ENCODE measurements around the gene PLB1. TPM values are rescaled to one million over a fixed set of nuclear protein-coding genes. Genes with fewer than 3 reads are reported as not detected.

PLB1 gene
- polyA plus RNA-seq, 1 donor = 2.0 TPM

DNA sequence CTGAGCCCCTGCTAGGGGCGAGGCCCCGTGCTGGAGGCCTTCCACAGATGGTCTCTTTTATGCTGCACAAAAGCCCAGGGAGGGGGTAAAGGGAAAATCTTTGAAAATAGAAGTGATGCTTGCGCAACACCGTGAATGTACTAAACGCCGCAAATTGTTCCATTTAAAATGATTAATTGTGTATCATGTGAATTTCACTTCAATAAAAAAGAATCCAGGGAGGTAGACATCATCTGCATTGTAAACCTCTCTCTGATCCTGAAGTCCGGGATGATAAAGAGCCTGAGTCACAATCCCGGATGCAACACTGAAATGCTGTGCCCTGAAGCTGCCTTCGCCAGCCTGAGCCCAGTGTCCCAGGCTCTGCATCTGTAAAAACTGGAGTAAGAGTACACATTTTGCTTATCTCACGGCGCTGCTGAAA is 148.1 kb downstream of the PLB1 start:
- no peak for DNase-seq (ENCODE audit: low read depth)

DNA sequence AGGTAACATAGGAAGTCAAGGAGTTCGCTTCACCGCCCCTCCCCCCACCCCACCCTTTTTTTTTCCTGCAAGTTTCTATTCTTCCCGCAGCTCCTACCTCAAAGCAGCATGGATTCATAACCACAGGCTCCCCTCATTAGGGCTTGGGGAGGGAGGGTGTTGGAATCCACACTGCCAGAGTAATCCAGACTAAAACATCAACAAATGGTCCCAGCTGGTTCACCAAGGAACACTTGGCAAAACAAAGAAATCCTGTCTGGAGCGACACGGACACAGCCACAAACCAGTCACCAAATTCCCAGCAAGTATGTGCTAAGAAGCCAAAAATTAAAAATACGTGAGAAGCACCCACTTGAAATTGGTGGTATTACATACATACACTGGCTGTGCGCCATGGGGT is 148.9 kb downstream of the PLB1 start:
- no peak for DNase-seq (ENCODE audit: low read depth)

DNA sequence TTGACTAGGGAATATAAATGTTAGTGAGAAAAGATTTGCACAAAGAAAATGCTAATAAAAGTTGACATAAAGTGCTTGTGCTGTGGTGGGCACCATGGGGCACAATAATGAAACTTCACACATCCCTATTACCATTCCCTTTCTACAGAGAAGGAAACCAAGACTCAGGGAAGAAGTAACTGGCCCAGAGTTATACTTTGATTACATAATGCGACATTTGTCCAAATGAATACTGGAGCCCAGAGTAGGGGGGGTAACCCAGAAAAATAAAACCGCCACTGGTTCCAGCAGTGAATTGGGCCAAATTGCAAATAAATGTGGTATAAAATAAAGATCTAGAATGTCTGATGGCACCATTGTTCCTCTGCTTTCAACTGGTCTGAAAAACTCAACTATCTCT is 149.7 kb downstream of the PLB1 start:
- no peak for DNase-seq (ENCODE audit: low read depth)

DNA sequence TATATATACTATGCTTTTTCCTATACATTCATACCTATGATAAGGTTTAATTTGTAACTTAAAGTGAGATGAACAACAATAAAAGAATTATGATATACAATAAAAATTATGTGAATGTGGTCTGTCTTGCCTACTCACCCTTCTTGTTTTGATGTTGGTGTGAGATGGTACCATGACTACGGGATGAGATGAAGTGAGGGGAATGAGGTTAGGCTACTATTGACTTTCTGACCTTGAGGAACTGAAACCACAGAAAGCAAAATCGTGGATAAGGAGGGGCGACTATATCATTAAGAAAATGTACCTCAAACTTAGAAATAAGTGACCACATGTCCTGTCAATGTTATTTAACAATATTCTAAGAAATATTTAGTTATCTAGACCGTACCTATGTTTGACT is 151.8 kb downstream of the PLB1 start:
- no peak for DNase-seq (ENCODE audit: low read depth)

DNA sequence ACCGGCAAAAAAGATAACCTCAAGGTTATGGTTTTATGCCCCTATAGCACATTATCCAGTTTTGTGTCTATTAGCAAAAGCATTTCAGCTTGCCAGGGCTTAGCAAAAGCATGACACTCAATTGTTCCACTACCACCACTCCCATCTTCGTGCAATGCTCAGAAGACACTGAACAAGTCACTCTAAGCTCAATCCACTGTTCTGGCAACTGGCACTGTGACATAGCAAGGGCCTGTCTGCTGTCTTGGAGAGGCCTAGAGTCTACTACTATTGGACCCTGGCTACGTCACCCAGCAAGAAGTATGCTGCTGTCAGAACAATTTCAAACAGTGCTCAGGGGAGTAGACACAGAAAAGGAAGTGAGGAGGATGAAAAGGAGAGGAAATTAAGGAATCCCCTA is 152.3 kb downstream of the PLB1 start:
- no peak for DNase-seq (ENCODE audit: low read depth)

DNA sequence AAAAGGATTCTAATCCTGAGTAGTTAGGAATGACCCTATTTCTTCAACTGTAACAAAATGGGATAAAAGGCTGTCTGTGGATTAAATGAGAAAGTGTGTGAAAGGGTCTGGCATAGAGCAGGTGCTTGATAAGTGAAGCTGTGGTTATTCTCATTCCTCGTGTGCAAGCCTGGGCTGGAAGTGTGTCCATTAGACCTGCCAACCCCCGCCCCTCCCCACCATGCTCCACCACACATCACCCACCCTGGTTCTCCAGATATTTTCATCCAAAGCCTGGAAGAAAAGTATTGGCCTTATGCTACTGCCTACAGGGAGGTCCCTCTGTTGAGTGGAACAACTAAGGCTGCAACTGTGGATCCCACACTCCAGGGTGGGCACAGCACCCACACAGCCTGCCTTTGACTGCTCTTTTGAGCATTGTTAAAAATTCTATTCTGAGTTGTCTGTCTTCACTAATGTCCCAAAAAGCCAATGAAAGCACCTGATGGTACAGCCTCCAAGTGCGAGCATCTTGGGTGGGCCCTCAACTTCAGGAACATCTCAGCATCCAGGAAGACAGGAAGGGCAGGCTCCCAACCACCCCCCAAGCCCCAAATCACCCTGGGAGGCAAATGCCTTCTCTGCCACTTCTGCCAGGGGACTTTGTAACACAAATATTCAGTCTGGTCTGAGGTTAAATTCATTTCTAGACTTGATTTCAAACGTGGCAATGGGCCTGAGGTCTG is 153.0 kb downstream of the PLB1 start:
- DNase-seq (ENCODE audit: low read depth) = no peak

DNA sequence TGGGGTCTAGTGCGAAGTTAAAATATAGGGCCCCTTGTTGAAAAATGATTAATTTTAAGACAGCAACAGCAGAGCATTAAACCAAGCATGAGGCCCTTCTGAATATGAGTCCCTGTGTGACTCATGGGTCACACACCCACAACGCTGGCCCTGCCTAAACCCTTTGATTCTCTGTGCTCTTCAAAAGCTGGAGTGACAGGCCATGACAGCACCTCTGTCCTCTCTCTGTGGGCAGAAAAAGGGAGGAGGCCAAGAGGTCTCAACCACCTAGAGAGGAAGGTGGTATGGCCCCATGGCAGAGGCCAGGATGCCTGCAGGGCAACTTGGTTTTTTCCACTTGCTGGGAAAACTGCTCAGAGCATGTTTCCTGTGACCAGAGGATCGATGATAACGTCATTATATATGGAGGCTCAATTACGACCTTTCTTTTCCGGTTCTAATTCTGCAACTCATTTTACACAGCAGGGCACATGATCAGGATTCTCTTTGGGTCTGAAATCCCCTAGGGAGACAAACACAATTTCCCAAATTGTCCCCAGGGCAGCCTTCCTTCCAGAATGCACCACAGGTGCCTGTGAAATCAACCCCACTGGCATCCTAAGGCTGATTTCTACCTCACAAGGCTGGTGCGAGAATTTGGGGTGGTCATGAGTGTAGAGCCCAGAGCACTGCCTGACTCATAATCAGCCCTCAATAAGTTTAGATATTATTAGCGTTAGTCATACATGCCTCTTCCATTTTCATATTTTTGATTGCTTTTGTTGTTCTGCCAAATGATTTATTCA is 153.8 kb downstream of the PLB1 start:
- DNase-seq (ENCODE audit: low read depth) = no peak

DNA sequence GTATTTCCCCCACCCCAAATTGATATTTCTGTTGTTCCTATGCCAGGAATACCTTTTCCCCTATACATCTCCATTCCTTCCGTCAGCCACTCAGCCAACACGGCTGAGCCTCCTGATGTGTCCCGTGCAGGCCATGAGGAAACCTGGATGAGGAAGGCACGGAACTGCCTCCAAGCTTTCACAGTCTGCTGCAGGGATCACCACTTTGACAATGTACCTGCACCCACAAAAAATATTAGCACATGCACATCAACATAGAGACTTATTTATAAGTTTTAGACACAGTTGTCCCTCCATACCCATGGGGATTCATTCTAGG is 154.4 kb downstream of the PLB1 start:
- no peak for DNase-seq (ENCODE audit: low read depth)

DNA sequence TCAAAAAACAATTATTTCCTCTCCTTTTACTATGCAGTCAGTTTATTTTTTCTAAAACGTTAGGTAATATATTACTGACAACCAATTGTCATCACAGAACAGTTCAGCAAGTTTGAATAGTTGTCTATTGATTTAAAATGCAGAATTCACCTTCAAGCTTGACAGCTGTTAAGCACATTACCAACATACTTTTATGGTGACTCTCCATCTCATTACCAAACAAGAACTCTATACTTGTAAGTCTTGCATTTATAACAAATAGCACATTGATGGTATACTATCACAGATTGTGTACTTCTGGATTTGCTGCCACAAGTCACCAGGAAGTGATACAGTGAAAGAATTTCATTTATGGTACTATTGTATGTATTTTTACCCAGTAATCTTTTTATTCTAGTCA is 156.4 kb downstream of the PLB1 start:
- no peak for DNase-seq (ENCODE audit: low read depth)

DNA sequence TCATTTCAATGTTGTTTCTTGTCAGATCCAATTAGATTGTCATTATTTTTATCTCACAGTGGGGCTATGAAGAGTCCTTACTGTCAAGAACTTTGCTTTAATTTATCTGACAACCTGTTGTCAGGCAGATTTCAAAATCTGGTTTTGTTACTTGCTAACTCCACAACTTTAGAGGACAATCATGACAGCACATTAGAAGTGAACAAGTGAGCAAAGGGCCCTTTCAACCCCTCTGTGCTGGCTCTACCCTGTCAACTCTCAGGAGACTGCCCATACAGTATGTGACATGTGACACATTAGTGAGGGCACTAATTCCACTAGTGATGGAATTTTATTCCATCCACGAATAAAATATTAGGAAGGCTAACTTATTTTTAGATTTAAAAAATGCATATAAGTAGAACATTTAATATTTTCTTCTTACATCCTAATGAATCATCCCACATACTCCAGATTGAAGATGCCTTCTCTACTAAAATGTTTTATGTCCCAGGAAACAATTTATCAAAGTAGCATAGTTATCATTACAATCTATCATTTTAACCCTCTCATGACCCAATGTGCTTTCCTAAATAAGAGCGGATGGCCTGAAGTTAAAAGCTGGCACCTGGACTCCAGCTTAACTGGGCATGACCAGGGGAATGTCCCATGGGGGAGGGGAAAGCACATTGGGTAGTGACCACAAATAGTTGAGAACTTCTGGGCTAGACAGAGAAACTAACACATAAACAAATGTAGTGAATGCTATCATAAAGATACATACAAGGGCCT is 158.2 kb downstream of the PLB1 start:
- no peak for DNase-seq (ENCODE audit: low read depth)

DNA sequence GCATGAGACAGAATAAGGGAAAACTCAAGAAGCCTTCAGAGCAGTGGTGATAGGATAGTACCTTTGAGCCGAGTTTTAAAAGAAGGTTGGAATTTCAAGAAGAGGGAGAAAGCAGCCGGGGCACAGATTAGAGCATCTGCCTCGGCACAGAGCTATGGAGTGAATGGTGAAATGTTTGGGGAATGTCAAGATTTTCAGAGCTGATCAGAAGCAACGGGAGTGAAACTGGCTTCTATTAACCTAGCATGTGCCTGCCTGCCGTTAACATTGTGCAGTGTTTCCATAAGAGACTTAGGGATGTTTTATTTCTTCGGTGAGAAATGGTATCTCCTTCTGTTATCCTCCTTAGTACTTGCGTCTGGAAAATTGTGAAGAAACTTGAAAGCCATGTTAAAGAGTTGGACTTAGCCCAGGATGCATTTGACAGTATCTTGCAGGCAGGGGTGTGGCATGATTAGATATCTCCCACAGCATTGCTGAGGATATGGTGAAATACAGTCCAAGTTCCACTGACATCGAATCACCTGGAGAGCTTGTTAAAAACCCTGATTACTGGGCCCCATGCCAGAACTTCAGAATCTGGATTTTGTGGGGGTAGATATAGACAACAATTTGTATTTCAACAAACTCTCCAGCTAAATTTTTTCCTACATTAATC is 158.9 kb downstream of the PLB1 start:
- no peak for DNase-seq (ENCODE audit: low read depth)

DNA sequence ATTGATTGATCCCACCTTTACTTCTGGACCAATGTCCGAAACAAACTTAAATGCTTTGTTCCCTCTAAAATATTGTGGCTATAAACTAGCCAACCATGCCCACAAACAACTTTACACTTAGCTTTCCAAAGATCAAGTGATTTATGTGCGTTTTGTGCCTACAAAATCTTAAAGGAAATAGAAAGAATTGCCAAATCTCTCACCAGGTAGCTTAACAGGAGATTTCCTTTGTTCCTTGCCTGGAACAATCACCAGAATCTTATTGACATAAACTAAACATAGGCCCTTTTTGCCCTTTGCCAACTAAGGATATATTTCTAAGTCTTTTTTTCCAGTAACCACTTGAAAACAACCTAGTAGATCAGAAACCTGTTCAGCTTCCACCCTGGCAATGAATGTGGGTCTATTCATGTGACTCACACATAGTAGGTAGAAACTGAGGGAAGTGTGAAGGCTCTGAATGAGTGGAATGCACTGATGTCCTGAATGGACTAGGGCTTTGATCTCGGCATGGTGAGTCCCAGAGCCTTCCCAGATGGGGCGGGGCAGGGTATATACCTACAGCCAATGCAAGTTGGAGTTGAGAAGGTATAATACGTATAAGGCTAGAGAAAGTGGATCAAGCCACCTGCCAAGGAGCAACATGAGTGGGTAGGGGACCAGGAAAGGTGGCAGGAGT is 161.2 kb downstream of the PLB1 start:
- DNase-seq (ENCODE audit: low read depth) = no peak

DNA sequence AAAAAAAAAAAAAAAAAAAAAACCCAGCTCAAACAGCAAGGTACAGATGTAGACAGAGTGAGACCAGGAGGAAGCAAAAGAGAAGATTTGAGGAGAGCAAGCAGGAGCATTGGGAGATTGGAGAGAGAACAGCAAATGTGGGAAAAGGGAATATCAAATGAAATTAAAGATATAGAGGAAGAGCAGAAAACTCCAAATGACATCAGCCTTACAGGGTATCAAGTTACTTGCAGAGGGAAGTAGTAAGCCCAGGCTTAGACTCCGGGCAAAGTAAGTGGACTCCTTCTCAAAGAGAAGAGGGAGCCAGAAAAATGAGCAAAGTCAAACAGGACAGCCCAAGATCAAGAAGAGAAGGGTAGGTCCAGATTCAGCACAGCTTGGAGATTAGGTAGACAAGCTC is 162.5 kb downstream of the PLB1 start:
- DNase-seq (ENCODE audit: low read depth) = no peak

DNA sequence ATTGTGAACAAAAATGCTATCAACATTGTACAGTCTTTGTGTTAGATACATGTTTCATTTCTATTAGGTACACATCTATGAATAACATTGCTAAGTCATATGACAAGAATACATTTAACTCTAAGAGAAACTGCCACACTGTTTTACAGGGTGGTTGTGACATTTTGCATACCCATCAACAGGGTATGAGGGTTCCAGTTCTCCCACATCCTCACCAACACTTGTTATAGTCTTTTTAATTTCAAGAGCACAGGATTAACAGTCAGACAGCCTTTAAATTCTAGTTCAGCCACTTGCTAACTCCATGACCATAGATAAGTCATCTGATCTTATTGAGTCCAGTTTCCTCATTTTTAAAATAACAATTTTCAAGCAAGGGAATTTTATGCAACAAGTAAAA is 163.3 kb downstream of the PLB1 start:
- DNase-seq (ENCODE audit: low read depth) = no peak

DNA sequence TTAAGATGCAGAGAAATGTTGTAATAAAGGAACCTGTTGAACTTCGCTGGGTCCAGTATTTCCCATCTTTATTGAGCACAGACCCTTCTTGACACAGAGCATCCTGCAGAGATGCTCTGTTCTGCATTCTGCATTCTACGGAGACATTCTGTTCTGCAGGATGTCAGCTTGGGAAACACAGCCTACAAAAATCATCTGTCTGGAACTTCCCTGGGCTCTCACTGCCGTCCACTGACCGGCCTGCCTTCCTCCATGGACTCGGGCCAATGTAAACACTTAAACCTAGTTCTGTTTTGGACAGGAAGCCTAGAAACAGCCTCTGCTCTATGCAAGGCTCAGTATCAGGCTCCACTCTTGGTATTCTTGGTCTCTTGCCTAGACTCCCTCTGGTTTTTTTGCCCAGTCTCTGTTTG is 165.7 kb downstream of the PLB1 start:
- DNase-seq (ENCODE audit: low read depth) = peak; percentile 41

DNA sequence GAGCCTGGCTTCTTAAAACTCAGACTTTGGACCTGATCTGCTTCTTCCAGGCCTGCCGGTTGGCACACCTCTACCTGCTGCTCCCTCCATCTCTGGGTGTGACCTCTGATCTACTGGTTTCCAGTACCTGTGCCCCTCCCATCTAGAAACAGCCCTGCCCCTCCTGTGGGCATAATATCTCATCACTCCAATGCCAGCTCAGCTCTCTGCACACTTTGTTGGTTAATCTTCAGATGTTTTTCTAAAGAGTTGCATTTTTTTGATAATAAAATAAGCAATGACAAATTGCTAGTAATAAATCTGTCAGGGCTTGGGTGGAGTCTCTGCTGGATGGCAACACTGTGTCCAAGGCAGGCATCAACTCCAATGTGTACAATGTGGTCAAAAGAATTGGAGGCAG is 166.2 kb downstream of the PLB1 start:
- DNase-seq (ENCODE audit: low read depth) = no peak

DNA sequence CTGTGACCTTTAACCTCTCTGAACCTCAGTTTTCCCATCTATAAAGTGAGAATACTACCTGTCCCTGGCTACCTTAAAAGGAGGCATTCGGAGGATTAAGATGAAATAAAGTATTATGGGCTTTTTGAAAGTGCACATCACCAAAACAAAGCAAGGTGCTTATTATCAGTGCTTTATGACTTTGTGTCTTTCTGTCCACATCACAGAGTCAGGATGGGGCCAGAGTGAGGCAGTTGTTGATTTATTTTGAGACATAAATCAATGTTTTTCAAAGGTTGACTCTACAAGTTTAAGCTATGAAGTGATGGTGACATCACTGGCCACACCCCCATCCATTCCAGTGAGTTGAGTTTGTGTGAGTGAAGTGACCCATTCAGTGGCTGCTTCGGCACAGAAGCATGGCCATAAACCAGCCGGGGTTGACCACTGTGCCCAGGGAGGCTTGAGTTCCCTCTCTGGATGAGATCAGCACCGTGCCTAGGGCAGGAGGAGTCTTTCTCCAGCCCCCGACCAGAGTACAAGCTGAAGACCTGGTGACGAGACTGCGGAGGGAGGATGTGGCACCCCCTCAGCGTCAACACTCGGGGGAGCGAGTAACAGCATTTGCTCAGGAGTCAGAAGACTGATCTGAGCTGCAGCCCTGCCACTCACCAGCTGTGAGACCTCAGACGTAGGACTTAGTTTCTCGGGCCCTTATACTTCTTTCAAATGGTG is 166.8 kb downstream of the PLB1 start:
- no peak for DNase-seq (ENCODE audit: low read depth)

DNA sequence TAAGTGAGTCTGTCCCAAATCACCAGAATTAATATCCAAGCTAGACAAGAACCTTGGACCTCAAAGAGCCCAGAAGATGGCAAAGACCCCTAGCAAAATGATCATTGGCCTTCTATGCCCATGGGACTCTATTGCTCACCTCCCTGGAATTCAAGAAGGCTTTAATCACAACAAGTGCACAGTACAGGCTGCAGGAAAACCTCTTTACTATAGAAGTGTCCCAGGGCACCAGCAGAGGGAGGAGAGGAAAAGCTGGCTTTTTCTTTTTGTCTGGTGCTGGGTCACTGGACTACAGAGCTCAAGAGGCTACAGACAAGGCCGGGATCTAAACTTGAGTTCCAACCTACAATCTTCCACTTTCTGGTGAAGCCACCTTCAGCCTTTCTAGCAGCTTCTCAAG is 167.5 kb downstream of the PLB1 start:
- DNase-seq (ENCODE audit: low read depth) = no peak

DNA sequence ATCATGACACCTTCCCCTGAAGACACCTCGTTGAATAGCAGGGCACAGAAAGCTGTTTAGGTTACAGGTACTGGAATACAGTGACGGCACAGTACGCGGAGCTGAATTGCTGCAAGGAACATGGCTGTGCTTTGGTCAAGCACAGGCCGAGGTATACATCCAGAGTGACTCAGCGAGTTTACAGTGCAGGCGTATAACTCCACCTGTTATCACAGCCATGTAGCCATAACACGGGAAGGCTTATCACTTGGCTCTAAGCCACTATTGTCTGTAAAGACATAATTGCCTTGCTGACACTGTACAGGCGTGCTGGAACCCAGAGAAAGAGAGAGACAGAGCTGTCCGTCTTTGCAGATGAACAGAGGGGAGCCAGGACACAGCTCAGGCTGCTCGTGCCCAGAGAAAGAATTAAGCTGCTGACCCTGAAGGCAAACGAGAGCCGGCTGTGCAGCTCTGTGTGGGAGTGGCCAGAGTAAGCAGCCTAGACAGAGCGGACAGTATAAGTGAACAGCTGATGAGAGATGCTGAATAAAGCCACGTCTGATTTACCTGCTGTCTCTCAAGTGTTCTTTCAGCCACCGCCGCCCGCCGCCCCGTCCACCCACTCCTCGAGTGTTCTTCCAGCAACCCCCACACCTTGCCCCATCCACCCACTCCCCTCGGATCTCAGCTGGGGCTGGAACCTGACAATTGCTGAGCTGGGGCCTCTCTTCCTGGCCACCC is 168.4 kb downstream of the PLB1 start:
- no peak for DNase-seq (ENCODE audit: low read depth)

DNA sequence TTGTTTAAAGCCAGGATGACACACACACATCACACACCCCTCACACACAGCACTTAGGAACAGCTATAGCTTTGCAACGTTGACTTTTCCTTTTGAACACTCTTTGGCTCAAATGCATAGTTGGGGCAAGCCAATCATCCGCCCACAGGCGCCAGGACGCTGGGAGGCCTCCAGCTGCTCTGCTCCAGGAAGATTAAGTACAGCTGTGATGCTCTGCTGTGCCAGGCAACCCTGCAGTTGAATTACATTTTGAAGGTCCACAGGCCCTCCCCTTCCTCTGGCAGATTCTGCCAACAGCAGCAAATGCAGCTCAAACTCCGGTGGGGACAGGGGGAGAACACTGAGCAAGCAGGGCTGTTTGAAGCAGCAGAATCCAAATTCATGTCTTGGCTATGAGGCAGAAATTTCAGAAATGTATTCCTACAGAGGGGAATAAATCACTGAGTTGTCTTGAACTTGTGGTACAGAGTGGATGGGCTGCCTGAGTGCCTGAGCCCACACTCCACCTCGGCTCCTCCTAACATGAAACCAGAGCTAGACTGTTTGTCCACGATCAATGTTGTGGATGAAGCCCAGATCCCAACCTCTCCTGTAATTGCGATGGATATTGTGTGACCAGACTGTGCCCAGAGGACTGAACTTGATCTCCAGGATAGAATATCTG is 169.3 kb downstream of the PLB1 start:
- DNase-seq (ENCODE audit: low read depth) = peak; percentile 56

Data from forelimb muscle (tissue), 1 donor.